ENCODE data around the gene FPR2. TPM values are rescaled to one million over a fixed set of nuclear protein-coding genes. Genes with fewer than 3 reads are reported as not detected.
"Not testable (repeated sequence)": the region's sequence is repeated elsewhere in the genome, so short reads cannot be mapped to it uniquely, and the experiment has no call there.

The FPR2 gene
- total RNA-seq, result 0.51 TPM

- DNase-seq, result no peak
Measured at GRCh38 chr19:51760697-51761356, at the start of gene FPR2. FPR2 (plus strand) TSS chr19:51761180; CDS start chr19:51768659, 7,479 bp downstream.

GRCh38 chr19:51711702-51712101, 49.3 kb upstream of the FPR2 start:
- DNase-seq, result no peak

GRCh38 chr19:51712461-51713081, 48.4 kb upstream of the FPR2 start:
- DNase-seq, result no peak

DNA sequence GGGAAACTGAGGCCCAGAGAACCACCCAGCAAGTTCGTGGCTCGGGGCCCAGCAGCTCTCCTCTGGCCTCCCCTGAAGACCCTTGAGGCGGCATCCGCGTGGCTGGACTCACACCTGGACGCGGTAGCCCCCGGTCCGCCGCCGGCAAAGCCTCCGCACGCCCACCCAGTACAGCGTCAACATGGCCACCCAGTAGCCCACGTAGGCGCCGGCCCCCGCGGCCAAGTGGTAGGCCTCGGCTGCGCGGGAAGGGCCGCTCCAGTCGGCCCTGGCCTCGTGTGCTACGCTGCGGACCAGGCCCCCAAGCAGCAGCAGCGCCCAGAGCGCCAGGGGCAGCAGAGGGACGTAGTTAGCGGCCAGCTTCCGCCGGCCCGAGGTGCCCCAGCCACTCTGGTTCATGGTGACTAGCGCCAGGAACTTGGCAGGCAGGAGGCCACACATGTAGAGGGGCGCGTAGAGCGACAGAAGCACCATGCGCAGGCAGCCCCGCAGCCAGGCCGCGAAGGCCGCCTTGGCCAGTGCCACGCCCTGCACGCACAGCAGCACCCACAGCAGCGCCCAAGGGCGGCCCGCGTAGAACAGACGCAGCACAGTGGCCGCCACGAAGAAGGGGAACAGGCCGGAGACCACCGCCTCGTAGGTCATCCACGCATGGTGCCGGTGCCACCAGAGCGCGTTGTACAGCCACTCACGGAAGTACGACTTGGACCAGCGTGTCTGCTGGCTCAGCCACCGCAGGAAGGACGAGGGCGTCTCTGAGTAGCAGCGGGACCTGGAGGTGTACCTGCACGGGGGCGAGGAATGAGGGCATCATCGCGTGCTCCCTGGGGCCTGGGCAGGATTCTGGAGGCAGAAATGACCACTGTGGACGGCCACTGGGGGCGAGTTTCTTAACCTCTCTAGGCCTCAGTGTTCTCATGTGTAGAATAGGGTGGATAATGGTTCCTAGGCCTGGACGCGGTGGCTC, 47.4 kb upstream of the FPR2 start:
- DNase-seq, result no peak

- no peak for DNase-seq
Measured at GRCh38 chr19:51714848-51715247, 46.1 kb upstream of the FPR2 start.

DNA sequence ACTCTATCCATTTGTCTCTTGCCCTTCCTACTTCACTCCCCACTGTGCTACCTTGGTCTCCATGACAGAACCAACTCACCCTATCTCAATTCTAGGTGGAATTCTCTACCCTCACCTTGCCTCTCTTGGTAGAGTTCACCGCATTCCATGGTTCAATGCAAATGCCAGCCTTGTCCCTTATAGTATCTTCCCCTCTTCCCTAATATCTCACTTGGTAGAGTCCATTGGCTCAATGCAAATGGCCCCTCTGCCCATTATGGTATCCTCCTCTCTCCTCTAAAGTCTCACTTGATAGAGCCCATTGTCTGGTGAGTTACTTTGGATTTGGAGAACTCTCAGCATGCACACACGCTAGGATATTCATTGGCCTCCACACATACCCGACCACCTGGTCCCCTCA, 45.1 kb upstream of the FPR2 start:
- DNase-seq, result no peak

- DNase-seq, result no peak
Measured at GRCh38 chr19:51716925-51717324, 44.1 kb upstream of the FPR2 start.

GRCh38 chr19:51719251-51719988, 41.6 kb upstream of the FPR2 start:
- no peak for DNase-seq

DNA sequence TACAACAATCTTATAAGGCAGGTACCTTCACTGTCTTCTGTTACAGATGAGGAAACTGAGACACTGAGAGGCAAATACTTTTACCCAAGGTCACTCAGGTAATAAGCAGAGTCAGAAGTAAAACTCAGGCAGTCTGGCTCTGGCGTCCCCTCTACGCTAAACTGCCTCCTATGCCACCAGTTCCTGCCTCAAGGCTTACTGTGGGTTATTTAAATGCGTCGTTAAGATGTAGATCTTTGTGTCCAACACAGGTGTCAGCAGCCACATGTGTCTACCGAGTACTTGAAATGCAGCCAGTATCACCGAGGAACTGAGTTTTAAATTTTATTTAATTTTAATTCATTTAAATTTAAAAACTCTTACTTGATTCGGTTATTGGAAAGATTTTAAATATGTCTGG, 39.1 kb upstream of the FPR2 start:
- DNase-seq, result no peak

GRCh38 chr19:51722492-51722891, 38.5 kb upstream of the FPR2 start:
- no peak for DNase-seq

GRCh38 chr19:51724543-51724942, 36.4 kb upstream of the FPR2 start:
- peak; percentile 70 for DNase-seq

DNA sequence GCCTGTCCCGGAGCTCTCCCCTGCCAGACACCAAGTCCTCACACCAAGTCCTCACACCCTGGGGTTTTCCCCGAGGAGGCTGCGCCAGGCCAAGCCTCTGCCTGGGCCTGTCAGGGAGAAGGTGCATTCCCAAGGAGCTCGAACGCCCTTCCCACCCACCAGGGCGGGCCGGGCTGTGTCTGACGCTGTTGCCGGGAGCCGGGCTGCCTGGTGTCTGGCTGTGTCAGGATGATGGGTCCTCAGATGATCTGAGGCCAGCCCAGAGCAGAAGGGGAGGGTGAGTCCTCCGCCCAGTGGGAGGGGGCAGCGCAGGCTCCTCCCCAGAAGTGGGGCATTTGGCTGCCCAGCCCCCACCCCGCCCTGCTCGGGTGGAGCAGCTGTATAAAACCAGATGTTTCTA, 34.9 kb upstream of the FPR2 start:
- peak; percentile 72 for DNase-seq

DNA sequence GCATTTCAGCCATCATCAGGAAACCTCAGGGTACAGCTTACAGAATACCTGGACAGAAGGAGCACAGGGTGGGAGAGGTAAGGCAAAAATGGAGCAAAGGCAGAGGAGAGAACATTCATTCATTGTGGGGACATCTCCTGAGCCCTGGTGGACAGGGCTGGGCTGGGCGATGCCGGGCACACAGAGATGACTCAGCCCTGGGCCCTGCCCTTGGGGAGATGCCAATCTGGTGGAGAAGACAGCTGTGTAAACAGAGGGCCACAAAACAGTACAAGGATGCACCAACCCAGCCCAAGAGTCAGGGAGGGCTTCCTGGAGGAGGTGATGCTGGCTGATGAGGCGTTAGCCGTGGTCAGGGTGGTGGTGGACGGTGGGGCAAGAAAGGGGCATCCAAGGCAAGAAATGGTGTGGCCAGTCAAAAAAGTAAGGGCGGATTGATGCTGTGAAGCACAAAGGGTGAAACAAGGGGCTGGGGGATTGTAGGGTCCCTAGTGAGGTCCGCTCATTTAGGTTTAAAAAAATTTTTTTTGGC, 33.6 kb upstream of the FPR2 start:
- DNase-seq, result no peak

- no peak for DNase-seq
Measured at GRCh38 chr19:51729781-51730180, 31.2 kb upstream of the FPR2 start.

DNA sequence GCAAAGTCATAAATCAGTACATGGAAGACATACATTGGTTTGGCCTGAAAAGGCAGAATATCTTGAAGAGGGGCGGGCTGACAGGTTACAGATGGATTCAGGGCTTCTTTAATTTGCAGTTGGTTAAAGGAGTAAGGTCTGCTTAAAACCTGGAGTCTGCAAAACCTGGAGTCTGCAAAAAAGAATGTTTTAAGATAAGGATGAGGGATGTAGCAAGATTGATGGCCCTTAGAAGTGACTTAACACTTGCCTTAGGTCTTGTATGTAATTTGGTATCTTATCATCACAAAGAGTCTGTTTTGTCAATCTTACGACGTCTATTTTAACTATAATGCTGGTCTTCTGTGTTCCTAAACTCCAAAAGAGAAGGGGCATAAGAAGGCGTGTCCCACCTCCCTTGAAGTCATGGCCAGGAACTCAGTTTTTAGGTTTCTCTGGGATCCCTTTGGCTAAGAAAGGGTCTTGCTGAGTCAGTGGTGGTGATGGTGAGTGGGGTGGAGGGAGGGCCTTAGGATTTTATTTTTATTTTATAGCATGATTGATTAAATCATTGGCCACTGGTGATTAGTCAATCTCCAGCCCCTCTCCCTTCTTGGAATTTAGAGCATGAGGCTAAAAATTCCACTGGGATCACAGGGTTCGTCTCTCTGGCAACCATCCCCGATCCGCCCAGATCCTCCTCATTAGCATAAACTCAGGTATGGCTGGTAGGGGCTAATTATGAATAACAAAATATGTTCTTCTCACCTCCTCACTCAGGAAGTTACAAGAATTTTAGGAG, 27.0 kb upstream of the FPR2 start:
- no peak for DNase-seq

- DNase-seq, result no peak
Measured at GRCh38 chr19:51735759-51736449, 25.1 kb upstream of the FPR2 start.

- DNase-seq, result no peak
Measured at GRCh38 chr19:51737389-51737788, 23.6 kb upstream of the FPR2 start.

DNA sequence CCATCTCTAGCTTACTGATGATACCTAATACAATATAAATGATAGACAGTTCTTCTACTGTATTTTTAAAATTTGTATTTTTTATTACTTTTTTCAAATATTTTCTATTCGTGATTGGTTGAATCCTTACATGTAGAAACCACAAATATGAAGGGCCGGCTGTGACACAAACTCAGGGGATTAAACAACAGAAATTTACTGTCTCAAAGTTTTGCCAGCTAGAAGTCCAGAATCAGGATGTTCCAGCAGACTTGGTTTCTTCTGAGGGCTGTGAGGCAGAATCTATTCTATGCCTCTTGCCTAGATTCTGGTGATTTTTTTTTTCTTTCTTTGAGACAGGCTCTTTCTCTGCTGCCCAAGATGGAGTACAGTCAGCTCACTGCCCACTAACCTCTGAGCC, 23.1 kb upstream of the FPR2 start:
- DNase-seq, result no peak

- not testable (repeated sequence) for DNase-seq
Measured at GRCh38 chr19:51738523-51738922, 22.5 kb upstream of the FPR2 start.

DNA sequence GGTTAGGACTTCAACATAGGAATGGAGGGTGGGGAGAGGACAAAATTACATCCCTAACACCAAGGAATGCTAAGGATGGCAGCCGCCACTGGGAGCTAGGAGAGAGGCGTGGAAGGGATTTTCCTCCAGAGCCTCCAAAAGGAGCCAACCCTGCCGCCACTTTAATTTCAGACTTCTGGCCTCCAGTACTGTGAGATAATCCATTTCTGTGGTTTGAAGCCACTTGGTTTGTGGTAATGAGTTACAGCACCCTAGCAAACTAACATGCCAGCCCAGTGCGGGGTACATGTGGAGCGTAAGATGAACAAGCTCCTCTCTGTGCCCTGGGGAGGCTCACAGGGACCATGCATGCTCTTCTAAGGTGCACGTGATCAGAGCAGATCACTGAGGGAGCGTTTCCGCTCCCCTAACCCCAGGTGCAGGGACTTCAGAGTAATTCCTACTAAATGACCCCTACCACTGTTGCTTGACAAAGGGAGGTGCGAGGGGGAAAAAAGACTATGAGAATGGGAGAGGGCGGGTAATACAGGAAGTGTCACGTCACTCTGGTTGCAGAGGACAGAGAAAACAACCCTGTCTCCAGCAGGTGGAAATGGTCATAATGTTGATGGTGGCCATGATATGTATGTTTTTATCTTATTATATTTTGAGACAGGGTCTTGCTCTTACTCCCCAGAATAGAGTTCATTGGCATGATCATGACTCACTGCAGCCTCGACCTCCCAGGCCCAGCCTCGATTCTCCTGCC, 21.3 kb upstream of the FPR2 start:
- no peak for DNase-seq
